Measurements from ENCODE around the gene NPEPL1. TPM values are rescaled to one million over a fixed set of nuclear protein-coding genes. Genes with fewer than 3 reads are reported as not detected.

NPEPL1 gene
- total RNA-seq, 1 experiment from 2014 or later, result 44.7 TPM

DNA sequence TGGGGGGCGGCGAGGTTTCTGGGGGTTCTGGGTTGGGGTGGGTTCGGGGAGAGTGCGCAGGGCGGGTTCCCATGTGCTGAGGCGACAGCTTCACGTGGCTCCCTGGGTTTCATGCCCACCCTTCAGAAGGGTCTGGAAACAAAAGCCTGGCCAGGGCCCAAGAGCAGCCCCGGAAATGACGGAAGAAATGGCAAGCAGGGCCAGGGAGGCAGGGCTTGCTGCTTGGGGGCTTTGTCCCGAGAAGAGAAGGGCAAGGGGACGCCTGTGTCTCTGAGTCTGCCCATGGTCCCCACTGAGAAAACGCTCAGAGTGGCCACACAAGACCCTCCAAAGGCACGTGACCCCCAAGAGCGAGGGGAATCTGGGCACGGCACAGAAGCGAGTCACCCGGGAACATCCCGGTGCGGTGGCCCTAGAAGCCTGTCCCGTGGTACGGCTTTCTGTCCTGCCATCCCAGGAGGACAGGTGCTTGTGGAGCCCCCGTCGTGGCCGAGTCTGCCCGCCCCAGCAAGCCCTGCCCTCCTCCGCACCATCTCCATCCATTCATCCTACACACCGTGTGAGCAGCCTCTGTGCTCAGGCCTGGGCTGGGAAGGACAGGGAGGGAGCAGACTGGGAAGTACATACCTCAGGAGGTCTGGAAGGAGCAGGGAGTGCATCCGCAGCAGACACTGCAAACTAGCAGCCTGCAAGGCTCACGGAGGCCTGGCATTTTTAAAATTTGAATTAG is 9.0 kb downstream of the NPEPL1 start:
- no peaks in the 10 kb centered on the region for H3K9me3 ChIP-seq
- peaks cover 51% of the 10 kb centered on the region for H3K36me3 ChIP-seq

DNA sequence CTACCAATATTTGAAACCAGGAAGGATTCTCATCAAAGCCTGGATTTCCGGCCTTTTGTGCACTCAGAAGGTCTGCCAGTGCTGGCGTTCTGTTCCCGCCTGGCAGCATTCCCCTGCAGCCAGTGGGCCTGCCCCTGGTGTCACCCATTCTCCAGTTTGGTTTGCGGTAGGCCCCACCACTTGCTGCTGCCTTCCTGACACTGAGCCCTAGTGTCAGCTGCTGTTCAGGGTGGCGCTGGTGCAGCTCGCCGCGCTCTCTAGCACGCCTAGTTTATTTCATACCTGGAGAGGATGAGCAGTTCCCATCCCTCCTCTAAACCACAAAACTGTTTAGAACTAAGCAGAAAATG is 9.5 kb downstream of the NPEPL1 start:
- no peak for DNase-seq

More for the DNA sequence above, 9.0 kb downstream of the NPEPL1 start:
- no peak for DNase-seq
- no peaks in the 10 kb centered on the region for H3K27me3 ChIP-seq
- no peak overlapping the region for H3K4me3 ChIP-seq

DNA sequence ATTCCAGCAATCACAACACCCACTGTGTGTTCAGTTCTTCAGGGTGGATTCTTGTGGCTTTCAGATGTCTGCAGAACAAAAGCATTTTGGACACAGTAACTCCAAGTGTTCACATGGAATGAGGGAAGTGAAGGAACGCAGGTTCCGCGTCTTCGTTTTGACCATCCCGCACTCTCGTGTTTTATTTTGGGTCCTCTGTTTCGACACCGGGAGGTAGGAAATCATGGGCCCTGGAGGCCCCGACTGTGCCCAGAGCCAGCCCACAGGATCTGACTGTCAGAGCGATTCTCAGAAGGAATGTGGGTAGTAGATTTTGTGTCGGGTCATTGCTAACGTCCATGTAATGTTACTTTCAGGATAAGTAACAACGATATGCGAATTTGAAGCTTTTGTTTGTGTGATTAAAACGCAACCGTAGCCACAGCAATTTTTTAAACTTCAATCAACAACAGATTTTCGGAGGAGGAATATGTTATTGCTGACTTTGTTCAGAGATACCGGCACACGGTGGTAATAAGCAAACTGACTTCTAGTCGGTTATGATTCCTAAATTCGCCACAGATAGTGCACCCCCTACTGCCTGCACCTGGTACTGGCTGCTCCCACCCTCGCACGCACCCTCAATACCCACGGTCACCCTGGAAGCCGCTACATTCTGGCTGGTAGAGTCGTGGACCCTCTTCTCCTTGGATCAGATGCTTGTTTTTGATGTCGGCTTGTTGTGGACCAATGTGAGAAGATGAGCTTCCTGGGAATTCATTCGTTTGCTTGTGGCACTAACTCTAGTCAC is 10.5 kb downstream of the NPEPL1 start:
- Histone ChIP-seq H3K4me3 (no peak overlapping the region), H3K9me3 (no peaks in the 10 kb centered on the region), H3K27me3 (no peaks in the 10 kb centered on the region), H3K36me3 (peaks cover 41% of the 10 kb centered on the region)
- no peak for DNase-seq

More for the DNA sequence above, 9.5 kb downstream of the NPEPL1 start:
- Histone ChIP-seq H3K4me3 (no peak overlapping the region), H3K36me3 (peaks cover 47% of the 10 kb centered on the region), H3K9me3 (no peaks in the 10 kb centered on the region), H3K27me3 (no peaks in the 10 kb centered on the region)

DNA sequence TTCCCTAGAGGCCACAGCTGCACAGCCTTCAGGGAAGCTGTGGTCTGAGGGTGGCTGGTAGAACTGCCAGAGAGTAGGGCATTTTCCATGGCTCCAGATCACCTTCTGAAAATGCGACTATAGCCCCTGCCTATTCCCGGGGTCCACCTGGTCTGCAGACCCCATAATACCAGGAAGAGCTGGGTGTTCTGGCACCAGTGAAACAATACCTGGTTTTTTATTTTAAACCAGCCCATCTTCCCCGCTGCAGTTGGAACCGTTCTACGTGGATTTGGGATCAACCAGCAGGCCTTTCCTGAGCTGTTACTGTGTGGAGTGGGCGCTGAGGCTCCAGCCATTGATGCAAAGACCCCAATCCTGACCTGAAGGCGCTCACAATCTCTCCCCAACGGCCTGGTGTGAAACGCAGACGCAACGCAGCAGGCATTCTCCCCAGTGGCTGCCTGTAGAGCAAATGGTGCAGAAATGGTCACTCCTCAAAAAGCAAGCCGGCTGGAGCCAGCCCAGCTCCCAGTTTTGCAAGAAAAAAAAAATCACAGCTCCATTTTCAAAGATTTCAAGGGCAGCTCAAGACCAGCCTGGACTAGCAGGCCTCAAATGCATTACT is 11.3 kb downstream of the NPEPL1 start:
- DNase-seq, result no peak
- Histone ChIP-seq H3K9me3 (no peaks in the 10 kb centered on the region), H3K4me3 (no peak overlapping the region), H3K36me3 (peaks cover 39% of the 10 kb centered on the region), H3K27me3 (no peaks in the 10 kb centered on the region)

DNA sequence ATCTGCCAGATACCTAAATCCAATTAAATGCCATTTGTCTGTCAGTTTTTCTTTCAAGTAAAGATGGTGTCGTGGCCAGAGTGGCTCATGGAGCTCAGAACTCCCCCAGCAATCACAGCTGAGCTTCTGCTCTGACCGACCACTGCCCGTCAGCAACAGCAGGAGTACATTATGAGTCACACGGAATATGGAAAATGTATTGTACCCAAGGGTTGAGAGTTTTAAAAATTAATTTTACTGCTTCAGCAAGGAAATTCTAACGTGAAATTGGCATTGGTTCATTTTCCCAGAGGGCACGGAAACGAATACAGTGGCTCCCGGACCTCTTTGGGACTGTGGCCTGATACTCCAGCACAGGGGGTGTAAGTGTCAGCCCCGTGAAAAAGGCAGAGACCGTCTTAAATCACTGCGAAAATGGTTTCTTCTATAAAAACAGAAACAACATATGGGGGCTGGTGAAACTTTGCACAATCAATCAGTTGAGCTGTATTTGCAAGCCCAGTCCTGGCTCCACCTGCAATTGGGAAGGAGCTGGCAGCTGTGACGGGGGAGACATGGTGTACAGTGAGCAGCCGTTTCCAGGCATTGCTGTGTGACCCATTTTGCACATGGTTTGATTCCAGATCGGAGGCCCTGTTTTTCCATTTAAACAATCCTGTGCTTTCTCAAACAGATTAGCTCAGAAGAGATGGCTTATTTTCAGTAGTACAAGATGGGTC is 12.8 kb downstream of the NPEPL1 start:
- DNase-seq, result no peak
- Histone ChIP-seq H3K9me3 (no peaks in the 10 kb centered on the region), H3K27me3 (no peaks in the 10 kb centered on the region), H3K36me3 (peaks cover 31% of the 10 kb centered on the region), H3K4me3 (no peak overlapping the region)

- Histone ChIP-seq H3K27me3 (no peaks in the 10 kb centered on the region), H3K4me3 (no peak overlapping the region), H3K9me3 (no peaks in the 10 kb centered on the region), H3K36me3 (peaks cover 31% of the 10 kb centered on the region)
- DNase-seq, result no peak
Measured at GRCh38 chr20:58706150-58706892, 13.7 kb downstream of the NPEPL1 start.

DNA sequence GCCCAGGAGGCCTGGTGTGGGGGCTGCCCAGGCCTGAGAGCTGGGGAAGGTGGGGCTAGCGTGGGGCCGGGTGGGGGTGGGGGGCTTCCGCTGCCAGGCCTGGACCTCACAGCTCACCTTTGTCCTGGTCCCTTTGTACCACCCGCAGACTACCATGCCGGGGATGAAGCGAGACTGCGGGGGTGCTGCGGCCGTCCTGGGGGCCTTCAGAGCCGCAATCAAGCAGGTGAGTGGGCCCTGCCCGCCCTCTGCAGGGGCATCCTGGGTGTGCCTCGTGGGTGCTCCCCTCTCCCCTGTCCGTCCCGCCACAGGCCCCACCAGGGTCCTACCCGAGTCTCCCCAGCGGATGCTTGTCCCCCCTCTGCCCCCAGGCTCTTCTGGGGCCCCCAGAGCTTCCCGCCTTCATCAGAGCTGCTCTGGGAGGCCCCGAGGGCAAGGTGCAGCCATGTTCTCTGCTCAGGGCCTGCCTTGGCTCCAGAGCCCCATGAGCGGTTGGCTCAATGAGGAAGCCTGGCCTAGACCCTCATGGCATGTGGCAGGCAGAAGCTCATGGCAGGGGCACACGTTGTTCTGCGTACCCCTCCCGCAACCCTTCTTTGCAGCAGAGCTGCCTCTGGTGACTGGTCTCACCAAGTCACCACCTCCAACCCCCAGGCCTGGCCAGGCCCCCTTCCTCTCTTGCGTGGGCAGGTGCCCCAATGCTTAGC is 14.5 kb downstream of the NPEPL1 start:
- DNase-seq, result no peak
- no peaks in the 10 kb centered on the region for H3K27me3 ChIP-seq

GRCh38 chr20:58707770-58708169 is 15.2 kb downstream of the NPEPL1 start:
- H3K9me3 ChIP-seq, result no peaks in the 10 kb centered on the region
- DNase-seq, result no peak
- no peaks in the 10 kb centered on the region for H3K27me3 ChIP-seq
- H3K4me3 ChIP-seq, result no peak overlapping the region
- peaks cover 21% of the 10 kb centered on the region for H3K36me3 ChIP-seq

More for the DNA sequence above, 14.5 kb downstream of the NPEPL1 start:
- Histone ChIP-seq H3K36me3 (peaks cover 27% of the 10 kb centered on the region), H3K9me3 (no peaks in the 10 kb centered on the region), H3K4me3 (no peak overlapping the region)

- no peak overlapping the region for H3K4me3 ChIP-seq
- peaks cover 14% of the 10 kb centered on the region for H3K36me3 ChIP-seq
- DNase-seq, result no peak
- no peaks in the 10 kb centered on the region for H3K27me3 ChIP-seq
- no peaks in the 10 kb centered on the region for H3K9me3 ChIP-seq
Measured at GRCh38 chr20:58708246-58708931, 15.8 kb downstream of the NPEPL1 start.

- Histone ChIP-seq H3K4me3 (no peak overlapping the region), H3K9me3 (no peaks in the 10 kb centered on the region), H3K27me3 (no peaks in the 10 kb centered on the region), H3K36me3 (peaks cover 9% of the 10 kb centered on the region)
- DNase-seq, result no peak
Measured at GRCh38 chr20:58709013-58709702, 16.6 kb downstream of the NPEPL1 start.

GRCh38 chr20:58709703-58710039 is 17.1 kb downstream of the NPEPL1 start:
- H3K4me3 ChIP-seq, result no peak overlapping the region
- H3K9me3 ChIP-seq, result no peaks in the 10 kb centered on the region
- no peak for DNase-seq
- H3K36me3 ChIP-seq, result peaks cover 8% of the 10 kb centered on the region
- no peaks in the 10 kb centered on the region for H3K27me3 ChIP-seq

DNA sequence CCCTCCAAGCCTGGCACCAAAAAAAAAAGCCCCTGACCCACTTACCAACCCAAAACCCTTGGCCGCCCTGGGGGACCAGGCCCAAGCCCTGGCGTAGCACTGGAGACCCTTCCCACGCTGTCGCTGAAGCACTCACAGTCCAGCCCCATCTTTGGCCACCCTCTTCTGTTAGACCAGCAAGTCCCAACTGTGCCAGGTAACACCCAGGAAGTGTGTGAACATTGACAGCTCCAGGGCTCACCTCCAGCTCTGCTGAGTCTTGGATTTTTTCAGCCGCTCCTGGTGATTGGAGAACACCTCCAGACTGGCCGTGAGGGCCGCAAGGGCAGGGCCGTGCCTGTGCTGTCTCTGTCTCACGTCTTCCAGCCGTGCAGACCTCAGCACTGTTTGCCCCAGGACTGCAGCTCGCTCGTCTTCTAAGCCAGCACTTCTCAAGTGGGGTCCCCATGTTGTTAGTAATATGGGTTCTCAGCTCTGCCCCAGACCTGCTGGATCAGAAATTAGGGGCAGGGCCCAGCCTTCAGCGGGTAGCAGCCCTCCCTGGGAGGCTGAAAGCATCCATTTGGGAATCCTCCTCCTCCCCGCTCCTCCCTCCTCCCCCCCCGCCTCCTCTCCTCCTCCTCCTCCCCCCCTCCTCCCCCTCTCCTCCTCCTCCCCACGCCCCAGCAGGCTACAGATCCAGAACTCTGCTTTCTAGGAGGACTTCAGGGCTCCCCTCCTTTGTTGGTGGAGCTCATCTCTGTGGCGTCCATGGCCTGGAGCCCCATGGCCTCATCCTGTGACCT is 18.1 kb downstream of the NPEPL1 start:
- DNase-seq, result no peak
- no peaks in the 10 kb centered on the region for H3K9me3 ChIP-seq
- no peaks in the 10 kb centered on the region; the same call in 1 of the 2 replicates for H3K36me3 ChIP-seq
- H3K4me3 ChIP-seq, result no peak overlapping the region
- H3K27me3 ChIP-seq, result no peaks in the 10 kb centered on the region

GRCh38 chr20:58711266-58712051 is 18.9 kb downstream of the NPEPL1 start:
- Histone ChIP-seq H3K27me3 (no peaks in the 10 kb centered on the region), H3K9me3 (no peaks in the 10 kb centered on the region), H3K4me3 (no peak overlapping the region), H3K36me3 (no peaks in the 10 kb centered on the region)
- DNase-seq, result no peak
